ENCODE data around the gene GMDS.

- TF ChIP-seq EZH2 (IDR thresholded peaks at IDR 0.05; ENCODE audit: borderline replicate concordance, insufficient read depth, low read depth, low read length, poor library complexity, severe bottlenecking): no peak
- TF ChIP-seq, protein P1, sequence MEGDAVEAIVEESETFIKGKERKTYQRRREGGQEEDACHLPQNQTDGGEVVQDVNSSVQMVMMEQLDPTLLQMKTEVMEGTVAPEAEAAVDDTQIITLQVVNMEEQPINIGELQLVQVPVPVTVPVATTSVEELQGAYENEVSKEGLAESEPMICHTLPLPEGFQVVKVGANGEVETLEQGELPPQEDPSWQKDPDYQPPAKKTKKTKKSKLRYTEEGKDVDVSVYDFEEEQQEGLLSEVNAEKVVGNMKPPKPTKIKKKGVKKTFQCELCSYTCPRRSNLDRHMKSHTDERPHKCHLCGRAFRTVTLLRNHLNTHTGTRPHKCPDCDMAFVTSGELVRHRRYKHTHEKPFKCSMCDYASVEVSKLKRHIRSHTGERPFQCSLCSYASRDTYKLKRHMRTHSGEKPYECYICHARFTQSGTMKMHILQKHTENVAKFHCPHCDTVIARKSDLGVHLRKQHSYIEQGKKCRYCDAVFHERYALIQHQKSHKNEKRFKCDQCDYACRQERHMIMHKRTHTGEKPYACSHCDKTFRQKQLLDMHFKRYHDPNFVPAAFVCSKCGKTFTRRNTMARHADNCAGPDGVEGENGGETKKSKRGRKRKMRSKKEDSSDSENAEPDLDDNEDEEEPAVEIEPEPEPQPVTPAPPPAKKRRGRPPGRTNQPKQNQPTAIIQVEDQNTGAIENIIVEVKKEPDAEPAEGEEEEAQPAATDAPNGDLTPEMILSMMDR (IDR thresholded peaks at IDR 0.05): no peak
These were observed 649.9 kb downstream of the GMDS start for GRCh38 chr6:1595271-1596087.
